HCT116 (cell line): ENCODE measurements around the gene TEX19.

Source experiments
- YY1 ChIP-seq: IDR thresholded peaks from 2 replicates; pipeline ENCODE4 v1.6.1; 2011; ENCODE audit warnings: low read length, low read depth, moderate library complexity, mild to moderate bottlenecking; ENCODE audit not compliant: insufficient replicate concordance; ENCODE audit errors: extremely low read depth
- ZNF274 ChIP-seq: fragments of 200-500 bp; sonication (Bioruptor generic); IDR thresholded peaks from 2 replicates; pipeline ENCODE4 v1.6.1; 2014; ENCODE audit warnings: mild to moderate bottlenecking, low read depth, low read length, inconsistent platforms
- TF ChIP-seq, protein P1 (sequence below), 3 experiments: fragments of 200-600 bp in 1 of 3; sonication (generic) in 1 of 3; IDR thresholded peaks in 2 of 3; conservative IDR thresholded peaks in 1 of 3; 2 replicates each; pipeline ENCODE4 v1.5.1; 2012 to 2017; ENCODE audit warnings: low read depth in 2 of 3, low read length in 2 of 3, antibody characterized with exemption in 1 of 3, borderline replicate concordance in 1 of 3, control low read depth in 1 of 3, mild to moderate bottlenecking in 1 of 3, mixed read lengths in 1 of 3, mixed run types in 1 of 3, moderate library complexity in 1 of 3; ENCODE audit not compliant: insufficient read depth in 1 of 3
- TF ChIP-seq, protein P2 (sequence below): IDR thresholded peaks from 2 replicates; pipeline ENCODE4 v1.6.1; 2012; ENCODE audit warnings: low read depth
- TF ChIP-seq, protein P3 (sequence below): IDR thresholded peaks from 2 replicates; pipeline ENCODE4 v1.6.1; 2012
- TF ChIP-seq, protein P4 (sequence below): IDR thresholded peaks from 2 replicates; pipeline ENCODE4 v1.6.1; 2012

DNA sequence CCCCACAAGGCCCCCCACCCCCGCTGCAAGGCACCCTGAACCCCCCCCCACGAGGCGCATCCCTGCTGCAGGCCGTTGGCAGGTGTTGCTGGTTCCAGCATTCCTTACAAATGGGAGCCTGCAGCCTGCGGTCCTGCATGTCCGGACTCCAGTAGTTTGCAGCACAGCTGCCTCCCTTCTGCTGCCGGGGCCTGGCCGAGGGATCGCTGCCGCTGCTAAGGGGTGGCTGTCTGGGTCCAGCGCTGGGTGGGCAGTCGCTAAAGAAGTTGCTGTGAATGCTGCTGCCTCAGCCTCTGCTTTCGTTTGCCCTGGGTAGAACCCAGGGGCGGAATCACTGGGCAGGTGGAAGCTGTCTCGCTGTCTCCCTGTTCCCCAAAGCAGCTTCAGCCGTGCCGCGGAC lies 24.4 kb downstream of the TEX19 start:
- TF ChIP-seq, protein P1, sequence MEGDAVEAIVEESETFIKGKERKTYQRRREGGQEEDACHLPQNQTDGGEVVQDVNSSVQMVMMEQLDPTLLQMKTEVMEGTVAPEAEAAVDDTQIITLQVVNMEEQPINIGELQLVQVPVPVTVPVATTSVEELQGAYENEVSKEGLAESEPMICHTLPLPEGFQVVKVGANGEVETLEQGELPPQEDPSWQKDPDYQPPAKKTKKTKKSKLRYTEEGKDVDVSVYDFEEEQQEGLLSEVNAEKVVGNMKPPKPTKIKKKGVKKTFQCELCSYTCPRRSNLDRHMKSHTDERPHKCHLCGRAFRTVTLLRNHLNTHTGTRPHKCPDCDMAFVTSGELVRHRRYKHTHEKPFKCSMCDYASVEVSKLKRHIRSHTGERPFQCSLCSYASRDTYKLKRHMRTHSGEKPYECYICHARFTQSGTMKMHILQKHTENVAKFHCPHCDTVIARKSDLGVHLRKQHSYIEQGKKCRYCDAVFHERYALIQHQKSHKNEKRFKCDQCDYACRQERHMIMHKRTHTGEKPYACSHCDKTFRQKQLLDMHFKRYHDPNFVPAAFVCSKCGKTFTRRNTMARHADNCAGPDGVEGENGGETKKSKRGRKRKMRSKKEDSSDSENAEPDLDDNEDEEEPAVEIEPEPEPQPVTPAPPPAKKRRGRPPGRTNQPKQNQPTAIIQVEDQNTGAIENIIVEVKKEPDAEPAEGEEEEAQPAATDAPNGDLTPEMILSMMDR (IDR thresholded peaks at IDR 0.05 in 2 of 3, conservative IDR thresholded peaks at IDR 0.05 in 1 of 3; ENCODE audit: borderline replicate concordance in 1 of 3, insufficient read depth in 1 of 3, low read depth in 2 of 3, low read length in 2 of 3): no peak
- TF ChIP-seq, protein P2, sequence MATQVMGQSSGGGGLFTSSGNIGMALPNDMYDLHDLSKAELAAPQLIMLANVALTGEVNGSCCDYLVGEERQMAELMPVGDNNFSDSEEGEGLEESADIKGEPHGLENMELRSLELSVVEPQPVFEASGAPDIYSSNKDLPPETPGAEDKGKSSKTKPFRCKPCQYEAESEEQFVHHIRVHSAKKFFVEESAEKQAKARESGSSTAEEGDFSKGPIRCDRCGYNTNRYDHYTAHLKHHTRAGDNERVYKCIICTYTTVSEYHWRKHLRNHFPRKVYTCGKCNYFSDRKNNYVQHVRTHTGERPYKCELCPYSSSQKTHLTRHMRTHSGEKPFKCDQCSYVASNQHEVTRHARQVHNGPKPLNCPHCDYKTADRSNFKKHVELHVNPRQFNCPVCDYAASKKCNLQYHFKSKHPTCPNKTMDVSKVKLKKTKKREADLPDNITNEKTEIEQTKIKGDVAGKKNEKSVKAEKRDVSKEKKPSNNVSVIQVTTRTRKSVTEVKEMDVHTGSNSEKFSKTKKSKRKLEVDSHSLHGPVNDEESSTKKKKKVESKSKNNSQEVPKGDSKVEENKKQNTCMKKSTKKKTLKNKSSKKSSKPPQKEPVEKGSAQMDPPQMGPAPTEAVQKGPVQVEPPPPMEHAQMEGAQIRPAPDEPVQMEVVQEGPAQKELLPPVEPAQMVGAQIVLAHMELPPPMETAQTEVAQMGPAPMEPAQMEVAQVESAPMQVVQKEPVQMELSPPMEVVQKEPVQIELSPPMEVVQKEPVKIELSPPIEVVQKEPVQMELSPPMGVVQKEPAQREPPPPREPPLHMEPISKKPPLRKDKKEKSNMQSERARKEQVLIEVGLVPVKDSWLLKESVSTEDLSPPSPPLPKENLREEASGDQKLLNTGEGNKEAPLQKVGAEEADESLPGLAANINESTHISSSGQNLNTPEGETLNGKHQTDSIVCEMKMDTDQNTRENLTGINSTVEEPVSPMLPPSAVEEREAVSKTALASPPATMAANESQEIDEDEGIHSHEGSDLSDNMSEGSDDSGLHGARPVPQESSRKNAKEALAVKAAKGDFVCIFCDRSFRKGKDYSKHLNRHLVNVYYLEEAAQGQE: no peak
- TF ChIP-seq YY1: no peak
- TF ChIP-seq, protein P3, sequence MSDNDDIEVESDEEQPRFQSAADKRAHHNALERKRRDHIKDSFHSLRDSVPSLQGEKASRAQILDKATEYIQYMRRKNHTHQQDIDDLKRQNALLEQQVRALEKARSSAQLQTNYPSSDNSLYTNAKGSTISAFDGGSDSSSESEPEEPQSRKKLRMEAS: no peak
- TF ChIP-seq ZNF274: no peak
- TF ChIP-seq, protein P4, sequence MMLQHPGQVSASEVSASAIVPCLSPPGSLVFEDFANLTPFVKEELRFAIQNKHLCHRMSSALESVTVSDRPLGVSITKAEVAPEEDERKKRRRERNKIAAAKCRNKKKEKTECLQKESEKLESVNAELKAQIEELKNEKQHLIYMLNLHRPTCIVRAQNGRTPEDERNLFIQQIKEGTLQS: no peak
